K562 (cell line): ENCODE measurements around the gene ICAM1. TPM values are rescaled to one million over a fixed set of nuclear protein-coding genes. Genes with fewer than 3 reads are reported as not detected.

Experiments used
- IRF2 ChIP-seq: sonication (generic); formaldehyde crosslinking; IDR thresholded peaks from 2 replicates; pipeline ENCODE4 v1.8.1; 2022; ENCODE audit warnings: mild to moderate bottlenecking, missing genetic modification reagents
- MAZ ChIP-seq, 2 experiments: fragments of 450-650 bp in 1 of 2; sonication (generic) in 1 of 2; formaldehyde crosslinking; IDR thresholded peaks in 1 of 2; conservative IDR thresholded peaks in 1 of 2; 2 replicates each; pipeline versions ENCODE4 v1.4.0 to v1.5.0; 2020; ENCODE audit warnings: mild to moderate bottlenecking in 1 of 2, missing genetic modification reagents in 1 of 2
- MLLT1 ChIP-seq, 2 experiments: fragments of 450-650 bp; IDR thresholded peaks; 2 replicates each; pipeline ENCODE4 v1.6.1; 2016
- MTA1 ChIP-seq: fragments of 450-650 bp; IDR thresholded peaks from 2 replicates; pipeline ENCODE4 v1.6.1; 2017; ENCODE audit warnings: borderline replicate concordance
- RFX5 ChIP-seq: IDR thresholded peaks from 2 replicates; pipeline ENCODE4 v1.6.1; 2011; ENCODE audit warnings: low read depth, mild to moderate bottlenecking, improper control_type of control experiment, low read length
- RHOXF2B ChIP-seq: fragments of 250-450 bp; sonication (Bioruptor Pico); conservative IDR thresholded peaks from 2 replicates; pipeline ENCODE4 v1.5.1; 2021
- TARDBP ChIP-seq: fragments of 450-650 bp; IDR thresholded peaks from 2 replicates; pipeline ENCODE4 v1.6.1; 2016
- ZBTB11 ChIP-seq, 3 experiments: fragments of 200-800 bp in 1 of 3; fragments of 250-450 bp in 1 of 3; fragments of 450-650 bp in 1 of 3; sonication (Bioruptor Pico) in 1 of 3; sonication (Bioruptor generic) in 1 of 3; formaldehyde crosslinking in 1 of 3; IDR thresholded peaks; 2 replicates each; pipeline versions ENCODE4 v1.6.1 to v1.8.0; 2016 to 2022; ENCODE audit warnings: mild to moderate bottlenecking in 2 of 3, missing genetic modification characterization in 2 of 3, missing compliant biosample characterization in 1 of 3, moderate library complexity in 1 of 3
- ZBTB40 ChIP-seq, 2 experiments: fragments of 450-650 bp in 1 of 2; sonication (generic) in 1 of 2; formaldehyde crosslinking in 1 of 2; IDR thresholded peaks; 2 replicates each; pipeline versions ENCODE4 v1.7.1 to v1.9.0; 2016 to 2022; ENCODE audit warnings: inconsistent platforms in 1 of 2, mild to moderate bottlenecking in 1 of 2, missing genetic modification reagents in 1 of 2
- ZNF785 ChIP-seq: fragments of 250-450 bp; sonication (Bioruptor Pico); IDR thresholded peaks from 2 replicates; pipeline ENCODE4 v1.4.0; 2020; ENCODE audit warnings: mild to moderate bottlenecking
- polyA plus RNA-seq, 8 experiments: library from polyadenylated mRNA; depleted of rRNA in 4 of 8; stranded (reverse) in 5 of 8; unstranded in 3 of 8; fragments of >200 nt; fragmentation: Nextera tagmentation in 2 of 8; fragmentation: Illumina TruSeq in 1 of 8; extraction: Ambion mirVana in 2 of 8; extraction: Trizol in 1 of 8; gene quantifications; 2 replicates each; pipeline versions ENCODE4 v1.2.1 to v1.2.3, GENCODE V29; 2011 to 2014; ENCODE audit warnings: inconsistent platforms in 1 of 8, missing spikeins in 1 of 8
- total RNA-seq, 7 experiments: library from RNA; depleted of rRNA in 6 of 7; stranded (reverse); fragments of >200 nt in 6 of 7; fragmentation: Illumina TruSeq in 2 of 7; extraction: Trizol in 2 of 7; gene quantifications; 2 replicates each; pipeline versions ENCODE4 v1.2.1 to v1.2.3, GENCODE V29; 2011 to 2021; ENCODE audit warnings: low replicate concordance in 1 of 7

Gene ICAM1
- total and polyA plus RNA-seq, 9 of the 15 experiments (the other 6 are each of a cell fraction or from before 2014, with no cell fraction given) = 2.3 to 24.4 (median 13.4) TPM

GRCh38 chr19:10269333-10270179 is 1.4 kb upstream of the ICAM1 start (continued):
- no peak for TF ChIP-seq ZBTB40 (IDR thresholded peaks at IDR 0.05)
- no peak for TF ChIP-seq ZBTB40 (CRISPR knock-in tag; IDR thresholded peaks at IDR 0.05)
- no peak; a peak in 1 of 6 replicates for TF ChIP-seq ZBTB11 (CRISPR knock-in tag; IDR thresholded peaks at IDR 0.05)
- no peak for TF ChIP-seq TARDBP
- no peak; a peak in 1 of 4 replicates for TF ChIP-seq MLLT1 (IDR thresholded peaks at IDR 0.05)
- TF ChIP-seq RFX5 = no peak
- peak in 1 of 2 experiments; percentile 60; a peak in 2 of 4 replicates for TF ChIP-seq MAZ (CRISPR knock-in tag; conservative IDR thresholded peaks at IDR 0.05 in 1 of 2, IDR thresholded peaks at IDR 0.05 in 1 of 2)
- no peak for TF ChIP-seq RHOXF2B
- no peak for TF ChIP-seq ZNF785 (CRISPR knock-in tag)
- no peak for TF ChIP-seq MTA1
- no peak for TF ChIP-seq IRF2
